ENCODE measurements around the gene RCAN3. TPM values are rescaled to one million over a fixed set of nuclear protein-coding genes. Genes with fewer than 3 reads are reported as not detected.
"Not testable (repeated sequence)": the region's sequence is repeated elsewhere in the genome, so short reads cannot be mapped to it uniquely, and the experiment has no call there.

The RCAN3 gene
- total and polyA plus RNA-seq, 4 experiments from 2014 or later: 112 to 178 (median 147) TPM

GRCh38 chr1:24526045-24526444 lies 23.4 kb downstream of the RCAN3 start:
- H3K36me3 ChIP-seq (ENCODE audit: insufficient read depth, low read length): peaks cover 15% of the 10 kb centered on the region
- DNase-seq: no peak
- H3K4me1 ChIP-seq (ENCODE audit: insufficient read depth, low read length): peaks cover 74% of the 10 kb centered on the region
- H3K4me3 ChIP-seq (ENCODE audit: low read length in 2 of 2): no peak overlapping the region
- no peaks in the 10 kb centered on the region for H3K27me3 ChIP-seq (ENCODE audit: insufficient read depth, low read length)
- H3K9me3 Mint-ChIP-seq: peaks cover 0 to 1% (median 0%) of the 10 kb centered on the region in 8 donors
- peak overlapping the region; percentile 31 to 93 (median 70) for H3K27ac Mint-ChIP-seq
- intact Hi-C loops (cut with micrococcal nuclease): loop anchor here (5.0 kb wide), 1 partner anchor 329 kb away; no protein-coding TSS in a partner anchor
- H3K9me3 ChIP-seq (ENCODE audit: control insufficient read depth in 1 of 2, low read length in 2 of 2): no peaks in the 10 kb centered on the region
- no peaks in the 10 kb centered on the region for H3K27me3 Mint-ChIP-seq
- H3K4me1 Mint-ChIP-seq: peaks cover 43 to 76% (median 57%) of the 10 kb centered on the region in 4 donors
- peak overlapping the region in 1 of 8 donors; percentile 31 for H3K4me3 Mint-ChIP-seq
- POLR2A ChIA-PET (ENCODE audit: partially characterized antibody): interaction anchor here (0.9 to 4.9 kb wide), 10 partner anchors 9 to 110 kb away, joined by 3 to 26 read pairs (median 11); partner anchors contain the start of genes NIPAL3 and RCAN3
- H3K36me3 Mint-ChIP-seq: peaks cover 27 to 55% of the 10 kb centered on the region in 2 donors
- CTCF ChIA-PET (ENCODE audit: partially characterized antibody): interaction anchor here (0.9 to 8.0 kb wide), 27 partner anchors 9 to 376 kb away, joined by 3 to 122 read pairs (median 5); partner anchors contain the start of genes NIPAL3, RCAN3 and STPG1
- H3K27ac ChIP-seq (ENCODE audit: low read depth, low read length): no peak overlapping the region

GRCh38 chr1:24526940-24527542 lies 24.4 kb downstream of the RCAN3 start:
- CTCF ChIA-PET (ENCODE audit: partially characterized antibody): interaction anchor here (0.9 to 8.0 kb wide), 29 partner anchors 9 to 377 kb away, joined by 3 to 122 read pairs (median 4); partner anchors contain the start of genes NIPAL3, RCAN3 and STPG1
- Mint-ChIP-seq H3K27me3 (no peaks in the 10 kb centered on the region), H3K4me1 (peaks cover 46 to 82% (median 63%) of the 10 kb centered on the region in 4 donors), H3K36me3 (peaks cover 34 to 58% of the 10 kb centered on the region in 2 donors), H3K9me3 (peaks cover 0 to 1% (median 0%) of the 10 kb centered on the region in 8 donors), H3K27ac (peak overlapping the region; percentile 65 to 94 (median 87)), H3K4me3 (peak overlapping the region in 3 of 8 donors; percentile 36 to 58 (median 52))
- no peaks in the 10 kb centered on the region for H3K9me3 ChIP-seq (ENCODE audit: control insufficient read depth in 1 of 2, low read length in 2 of 2)
- H3K4me3 ChIP-seq (ENCODE audit: low read length in 2 of 2): no peak overlapping the region
- POLR2A ChIA-PET (ENCODE audit: partially characterized antibody): interaction anchor here (0.7 to 4.9 kb wide), 9 partner anchors 8 to 328 kb away, joined by 3 to 26 read pairs (median 11); partner anchors contain the start of genes NIPAL3 and RCAN3
- peaks cover 23% of the 10 kb centered on the region for H3K36me3 ChIP-seq (ENCODE audit: insufficient read depth, low read length)
- no peaks in the 10 kb centered on the region for H3K27me3 ChIP-seq (ENCODE audit: insufficient read depth, low read length)
- H3K27ac ChIP-seq (ENCODE audit: low read depth, low read length): peak overlapping the region; percentile 31
- DNase-seq: peak; percentile 47 to 59 (median 53)
- intact Hi-C loops (cut with micrococcal nuclease): loop anchor here (1.0 to 5.0 kb wide), 5 partner anchors 8 to 330 kb away; partner anchors contain the start of gene NIPAL3
- peaks cover 71% of the 10 kb centered on the region for H3K4me1 ChIP-seq (ENCODE audit: insufficient read depth, low read length)

GRCh38 chr1:24528744-24529143 lies 26.1 kb downstream of the RCAN3 start:
- Mint-ChIP-seq H3K36me3 (peaks cover 35 to 56% of the 10 kb centered on the region in 2 donors), H3K27ac (peak overlapping the region; percentile 25 to 90 (median 81)), H3K4me3 (no peak overlapping the region), H3K4me1 (peaks cover 45 to 75% (median 60%) of the 10 kb centered on the region in 4 donors), H3K9me3 (peaks cover 0 to 1% (median 0%) of the 10 kb centered on the region in 8 donors), H3K27me3 (no peaks in the 10 kb centered on the region)
- Histone ChIP-seq H3K4me1 (ENCODE audit: insufficient read depth, low read length) (peaks cover 75% of the 10 kb centered on the region), H3K4me3 (ENCODE audit: low read length in 2 of 2) (no peak overlapping the region), H3K9me3 (ENCODE audit: control insufficient read depth in 1 of 2, low read length in 2 of 2) (no peaks in the 10 kb centered on the region), H3K36me3 (ENCODE audit: insufficient read depth, low read length) (peaks cover 24% of the 10 kb centered on the region), H3K27me3 (ENCODE audit: insufficient read depth, low read length) (no peaks in the 10 kb centered on the region), H3K27ac (ENCODE audit: low read depth, low read length) (no peak overlapping the region)
- intact Hi-C loops (cut with micrococcal nuclease): loop anchor here (5.0 kb wide), 1 partner anchor 331 kb away; no protein-coding TSS in a partner anchor
- no peak for DNase-seq
- ChIA-PET CTCF (ENCODE audit: partially characterized antibody) (interaction anchor here (0.8 to 8.0 kb wide), 11 partner anchors 13 to 136 kb away, joined by 3 to 122 read pairs (median 33); partner anchors contain the start of genes NIPAL3, RCAN3 and STPG1), POLR2A (ENCODE audit: partially characterized antibody) (interaction anchor here (1.4 to 4.1 kb wide), 2 partner anchors 26 to 113 kb away, joined by 3 to 26 read pairs; partner anchors contain the start of genes NIPAL3 and RCAN3)

- H3K36me3 Mint-ChIP-seq: peaks cover 40 to 56% of the 10 kb centered on the region in 2 donors
- CTCF ChIA-PET (ENCODE audit: partially characterized antibody): interaction anchor here (0.8 to 8.0 kb wide), 10 partner anchors 13 to 116 kb away, joined by 3 to 122 read pairs (median 32); partner anchors contain the start of genes NIPAL3, RCAN3 and STPG1
- H3K27me3 ChIP-seq (ENCODE audit: insufficient read depth, low read length); H3K9me3 Mint-ChIP-seq; H3K27me3 Mint-ChIP-seq; H3K9me3 ChIP-seq (ENCODE audit: control insufficient read depth in 1 of 2, low read length in 2 of 2); H3K4me3 ChIP-seq (ENCODE audit: low read length in 2 of 2); H3K27ac ChIP-seq (ENCODE audit: low read depth, low read length); DNase-seq; H3K4me3 Mint-ChIP-seq: not testable (repeated sequence)
- POLR2A ChIA-PET (ENCODE audit: partially characterized antibody): interaction anchor here (0.7 to 4.1 kb wide), 4 partner anchors 22 to 114 kb away, joined by 3 to 26 read pairs (median 3); partner anchors contain the start of genes NIPAL3 and RCAN3
- intact Hi-C loops (cut with micrococcal nuclease): loop anchor here (5.0 kb wide), 1 partner anchor 332 kb away; no protein-coding TSS in a partner anchor
- peaks cover 76% of the 10 kb centered on the region for H3K4me1 ChIP-seq (ENCODE audit: insufficient read depth, low read length)
- H3K4me1 Mint-ChIP-seq: peaks cover 49 to 77% (median 63%) of the 10 kb centered on the region in 4 donors
- peak overlapping the region in 5 of 7 donors; percentile 14 to 90 (median 85) for H3K27ac Mint-ChIP-seq
- H3K36me3 ChIP-seq (ENCODE audit: insufficient read depth, low read length): peaks cover 24% of the 10 kb centered on the region
Observed at GRCh38 chr1:24529292-24529691, 26.7 kb downstream of the RCAN3 start.

GRCh38 chr1:24535021-24535424 lies 32.4 kb downstream of the RCAN3 start:
- intact Hi-C loops (cut with micrococcal nuclease): loop anchor here (1.0 to 5.0 kb wide), 5 partner anchors 8 to 348 kb away; partner anchors contain the start of genes IFNLR1, NIPAL3 and RCAN3

GRCh38 chr1:24535778-24536177 lies 33.1 kb downstream of the RCAN3 start:
- H3K27me3 ChIP-seq (ENCODE audit: insufficient read depth, low read length): no peaks in the 10 kb centered on the region
- H3K9me3 Mint-ChIP-seq: no peaks in the 10 kb centered on the region
- peak overlapping the region; percentile 98 to 100 (median 100) for H3K27ac Mint-ChIP-seq
- peaks cover 53 to 81% (median 66%) of the 10 kb centered on the region in 4 donors for H3K4me1 Mint-ChIP-seq
- H3K36me3 Mint-ChIP-seq: peaks cover 51 to 70% of the 10 kb centered on the region in 2 donors
- peak overlapping the region; percentile 88 for H3K27ac ChIP-seq (ENCODE audit: low read depth, low read length)
- H3K9me3 ChIP-seq (ENCODE audit: control insufficient read depth in 1 of 2, low read length in 2 of 2): no peaks in the 10 kb centered on the region
- CTCF ChIA-PET (ENCODE audit: partially characterized antibody): interaction anchor here (0.6 to 2.6 kb wide), 14 partner anchors 9 to 917 kb away, joined by 3 to 21 read pairs (median 4); partner anchors contain the start of genes NIPAL3 and RCAN3
- peak overlapping the region; percentile 12 to 32 for H3K4me3 ChIP-seq (ENCODE audit: low read length in 2 of 2)
- H3K4me3 Mint-ChIP-seq: peak overlapping the region; percentile 76 to 92 (median 89)
- no peaks in the 10 kb centered on the region for H3K27me3 Mint-ChIP-seq
- peaks cover 83% of the 10 kb centered on the region for H3K4me1 ChIP-seq (ENCODE audit: insufficient read depth, low read length)
- POLR2A ChIA-PET (ENCODE audit: partially characterized antibody): interaction anchor here (0.7 to 5.3 kb wide), 18 partner anchors 9 to 393 kb away, joined by 3 to 74 read pairs (median 5); partner anchors contain the start of genes NIPAL3, RCAN3 and STPG1
- intact Hi-C loops (cut with micrococcal nuclease): loop anchor here (1.0 to 5.0 kb wide), 6 partner anchors 8 to 348 kb away; partner anchors contain the start of genes IFNLR1, NIPAL3, RCAN3 and SRRM1
- H3K36me3 ChIP-seq (ENCODE audit: insufficient read depth, low read length): peaks cover 22% of the 10 kb centered on the region
- no peak for DNase-seq

More at GRCh38 chr1:24535021-24535424, 32.4 kb downstream of the RCAN3 start:
- no peaks in the 10 kb centered on the region for H3K9me3 Mint-ChIP-seq
- peak overlapping the region; percentile 88 for H3K27ac ChIP-seq (ENCODE audit: low read depth, low read length)
- H3K27ac Mint-ChIP-seq: peak overlapping the region; percentile 98 to 100 (median 100)
- H3K27me3 ChIP-seq (ENCODE audit: insufficient read depth, low read length): no peaks in the 10 kb centered on the region
- DNase-seq: peak; percentile 83 to 89 (median 83)
- CTCF ChIA-PET (ENCODE audit: partially characterized antibody): interaction anchor here (0.6 to 2.6 kb wide), 14 partner anchors 8 to 144 kb away, joined by 3 to 21 read pairs (median 4); partner anchors contain the start of genes NIPAL3 and RCAN3
- peaks cover 22% of the 10 kb centered on the region for H3K36me3 ChIP-seq (ENCODE audit: insufficient read depth, low read length)
- H3K36me3 Mint-ChIP-seq: peaks cover 54 to 66% of the 10 kb centered on the region in 2 donors
- peak overlapping the region; percentile 78 to 92 (median 88) for H3K4me3 Mint-ChIP-seq
- H3K9me3 ChIP-seq (ENCODE audit: control insufficient read depth in 1 of 2, low read length in 2 of 2): no peaks in the 10 kb centered on the region
- no peaks in the 10 kb centered on the region for H3K27me3 Mint-ChIP-seq
- H3K4me3 ChIP-seq (ENCODE audit: low read length in 2 of 2): peak overlapping the region; percentile 28 to 73
- H3K4me1 ChIP-seq (ENCODE audit: insufficient read depth, low read length): peaks cover 82% of the 10 kb centered on the region
- peaks cover 48 to 79% (median 61%) of the 10 kb centered on the region in 4 donors for H3K4me1 Mint-ChIP-seq
- POLR2A ChIA-PET (ENCODE audit: partially characterized antibody): interaction anchor here (0.7 to 5.3 kb wide), 11 partner anchors 9 to 144 kb away, joined by 3 to 74 read pairs (median 5); partner anchors contain the start of genes NIPAL3, RCAN3 and STPG1
